ENCODE results near the gene PAPLN.
"Not testable (repeated sequence)": the region's sequence is repeated elsewhere in the genome, so short reads cannot be mapped to it uniquely, and the experiment has no call there.

Gene PAPLN, protein sequence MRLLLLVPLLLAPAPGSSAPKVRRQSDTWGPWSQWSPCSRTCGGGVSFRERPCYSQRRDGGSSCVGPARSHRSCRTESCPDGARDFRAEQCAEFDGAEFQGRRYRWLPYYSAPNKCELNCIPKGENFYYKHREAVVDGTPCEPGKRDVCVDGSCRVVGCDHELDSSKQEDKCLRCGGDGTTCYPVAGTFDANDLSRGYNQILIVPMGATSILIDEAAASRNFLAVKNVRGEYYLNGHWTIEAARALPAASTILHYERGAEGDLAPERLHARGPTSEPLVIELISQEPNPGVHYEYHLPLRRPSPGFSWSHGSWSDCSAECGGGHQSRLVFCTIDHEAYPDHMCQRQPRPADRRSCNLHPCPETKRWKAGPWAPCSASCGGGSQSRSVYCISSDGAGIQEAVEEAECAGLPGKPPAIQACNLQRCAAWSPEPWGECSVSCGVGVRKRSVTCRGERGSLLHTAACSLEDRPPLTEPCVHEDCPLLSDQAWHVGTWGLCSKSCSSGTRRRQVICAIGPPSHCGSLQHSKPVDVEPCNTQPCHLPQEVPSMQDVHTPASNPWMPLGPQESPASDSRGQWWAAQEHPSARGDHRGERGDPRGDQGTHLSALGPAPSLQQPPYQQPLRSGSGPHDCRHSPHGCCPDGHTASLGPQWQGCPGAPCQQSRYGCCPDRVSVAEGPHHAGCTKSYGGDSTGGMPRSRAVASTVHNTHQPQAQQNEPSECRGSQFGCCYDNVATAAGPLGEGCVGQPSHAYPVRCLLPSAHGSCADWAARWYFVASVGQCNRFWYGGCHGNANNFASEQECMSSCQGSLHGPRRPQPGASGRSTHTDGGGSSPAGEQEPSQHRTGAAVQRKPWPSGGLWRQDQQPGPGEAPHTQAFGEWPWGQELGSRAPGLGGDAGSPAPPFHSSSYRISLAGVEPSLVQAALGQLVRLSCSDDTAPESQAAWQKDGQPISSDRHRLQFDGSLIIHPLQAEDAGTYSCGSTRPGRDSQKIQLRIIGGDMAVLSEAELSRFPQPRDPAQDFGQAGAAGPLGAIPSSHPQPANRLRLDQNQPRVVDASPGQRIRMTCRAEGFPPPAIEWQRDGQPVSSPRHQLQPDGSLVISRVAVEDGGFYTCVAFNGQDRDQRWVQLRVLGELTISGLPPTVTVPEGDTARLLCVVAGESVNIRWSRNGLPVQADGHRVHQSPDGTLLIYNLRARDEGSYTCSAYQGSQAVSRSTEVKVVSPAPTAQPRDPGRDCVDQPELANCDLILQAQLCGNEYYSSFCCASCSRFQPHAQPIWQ
- total RNA-seq: 1.3 to 1.4 reads per million in 2 donors

DNA sequence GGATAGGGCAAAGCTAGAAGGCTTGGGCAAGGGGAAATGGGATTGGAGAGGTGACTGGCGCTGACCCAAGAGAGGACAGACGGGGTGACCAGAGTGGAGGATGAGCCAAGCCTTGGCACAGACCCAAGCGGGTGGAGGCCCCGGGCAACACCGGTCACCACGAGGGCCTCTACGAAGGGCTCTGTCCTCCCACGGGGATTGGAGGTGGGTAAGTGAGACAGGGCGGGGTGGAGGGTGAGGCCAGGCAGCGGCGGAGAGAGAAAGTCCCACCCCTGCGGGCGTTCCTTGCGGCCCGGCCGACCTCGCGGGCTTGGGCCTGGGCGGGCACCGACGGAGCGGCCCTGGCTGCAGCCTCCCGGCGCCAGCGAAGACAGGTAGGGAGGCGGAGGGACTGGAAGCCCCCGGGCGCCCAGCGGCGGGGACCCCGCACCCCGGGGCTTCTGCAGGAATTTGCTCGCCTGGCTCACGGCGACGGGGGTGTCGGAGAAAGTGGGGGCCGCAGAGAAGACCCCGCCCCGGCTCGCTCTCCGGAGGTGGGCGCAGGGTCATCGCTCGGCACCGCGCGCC, at the start of gene PAPLN:
TSS of gene PAPLN (plus strand) at position 288 of the 567 bp plus-strand sequence. CDS start 2,273 bp downstream, outside the sequence.
- no peak for DNase-seq

DNA sequence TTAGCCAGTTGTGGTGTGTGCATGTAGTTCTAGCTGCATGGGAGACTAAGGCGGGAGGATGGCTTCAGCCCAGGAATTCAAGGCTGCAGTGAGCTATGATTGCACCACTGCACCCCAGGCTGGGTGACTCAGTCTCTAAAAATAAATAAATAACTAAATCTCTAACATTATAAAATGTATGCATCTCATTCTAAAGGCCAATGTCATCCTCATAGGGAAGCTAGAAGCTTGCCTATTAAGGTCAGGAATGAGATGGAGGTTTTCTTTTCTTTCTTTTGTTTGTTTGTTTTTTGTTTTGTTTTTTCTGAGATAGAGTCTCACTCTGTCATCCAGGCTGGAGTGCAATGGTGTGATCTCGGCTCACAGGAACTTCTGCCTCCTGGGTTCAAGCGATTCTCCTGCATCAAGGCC, 48.8 kb upstream of the PAPLN start:
- DNase-seq: no peak

DNA sequence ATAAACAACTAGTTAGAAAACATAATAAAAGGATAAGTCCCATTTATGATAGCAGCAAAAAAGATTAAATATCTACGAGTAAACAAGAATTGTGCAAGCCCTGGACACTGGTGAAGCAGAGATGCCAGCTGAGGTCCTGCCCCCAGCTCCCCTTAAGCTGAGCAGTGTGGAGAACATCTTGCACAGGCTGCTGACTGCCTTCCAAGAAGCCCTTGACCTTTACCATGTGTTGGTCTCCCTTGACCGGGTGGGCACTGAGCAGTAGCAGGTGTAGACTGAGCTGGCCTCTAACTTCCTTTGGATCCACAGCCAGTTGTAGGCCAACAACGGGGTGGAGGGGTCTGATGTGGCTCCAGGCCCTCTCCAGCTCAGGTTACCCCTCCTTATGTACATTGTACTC, 47.7 kb upstream of the PAPLN start:
- no peak for DNase-seq

DNA sequence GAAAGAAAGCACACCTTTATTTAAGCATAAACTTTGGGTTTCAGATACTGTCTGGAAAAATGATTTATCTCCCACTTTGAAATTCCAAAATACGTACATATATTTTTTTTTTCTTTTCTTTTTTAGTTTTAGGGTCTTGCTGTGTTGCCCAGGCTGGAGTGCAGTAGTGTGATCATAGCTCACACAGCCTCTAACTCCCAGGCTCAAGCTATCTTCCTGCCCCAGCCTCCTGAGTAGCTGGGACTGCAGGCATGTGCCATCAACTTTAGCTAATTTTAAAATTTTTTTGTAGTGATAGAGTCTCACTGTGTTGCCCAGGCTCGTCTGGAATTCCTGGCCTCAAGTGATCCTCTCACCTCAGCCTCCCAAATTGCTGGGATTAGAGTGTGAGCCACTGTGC, 45.9 kb upstream of the PAPLN start:
- DNase-seq: no peak

DNA sequence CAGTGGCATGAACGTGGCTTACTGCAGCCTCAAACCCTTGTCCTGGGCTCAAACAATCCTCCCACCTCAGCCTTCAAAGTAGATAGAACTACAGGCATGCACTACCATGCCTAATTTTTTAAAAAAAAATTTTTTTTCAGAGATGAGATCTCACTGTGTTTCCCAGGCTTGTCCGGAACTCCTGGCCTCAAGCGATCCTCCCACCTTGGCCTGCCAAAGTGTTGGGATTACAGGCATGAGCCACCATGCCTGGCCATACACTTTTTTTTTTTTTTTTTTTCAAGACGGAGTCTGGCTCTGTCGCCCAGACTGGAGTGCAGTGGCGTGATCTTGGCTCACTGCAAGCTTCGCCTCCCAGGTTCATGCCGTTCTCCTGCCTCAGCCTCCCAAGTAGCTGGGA, 43.0 kb upstream of the PAPLN start:
- not testable (repeated sequence) for DNase-seq

DNA sequence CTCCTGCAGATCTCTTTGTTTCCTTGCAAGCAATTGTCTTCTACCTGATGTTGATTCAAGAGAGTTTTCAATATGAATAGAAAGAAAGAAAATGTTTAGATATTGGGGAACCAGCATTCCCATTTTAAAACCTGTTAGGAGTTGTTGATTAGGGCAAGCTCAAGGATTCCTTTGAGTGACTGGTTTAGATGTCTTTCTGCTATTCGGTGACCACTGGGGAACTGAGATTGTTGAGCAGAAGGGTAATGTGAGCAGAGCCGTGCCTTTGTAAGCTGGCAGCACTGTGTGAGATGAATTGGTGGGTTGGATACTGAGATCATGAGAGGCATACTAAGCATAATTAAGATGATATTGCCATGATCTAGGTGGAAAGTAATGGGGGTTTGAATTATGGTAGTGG, 39.1 kb upstream of the PAPLN start:
- DNase-seq: no peak

DNA sequence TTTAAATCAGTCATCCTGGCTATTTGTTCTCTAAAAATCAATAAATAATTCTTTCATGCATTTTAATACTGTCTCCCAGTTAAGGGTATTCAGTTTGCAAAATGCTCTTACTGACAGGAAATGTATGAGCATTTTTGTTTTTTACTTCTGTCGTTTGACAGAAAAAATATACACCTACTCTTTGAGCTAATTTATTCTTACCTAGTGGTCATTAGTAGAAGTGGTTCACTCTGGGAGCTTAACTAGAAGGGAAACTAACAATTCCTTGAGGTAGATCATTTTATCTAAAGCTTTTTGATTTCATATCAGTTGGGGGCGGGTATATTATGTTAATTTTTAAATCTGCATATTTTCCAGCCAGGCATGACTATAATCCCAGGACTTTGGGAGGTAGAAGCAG, 33.8 kb upstream of the PAPLN start:
- DNase-seq: no peak

DNA sequence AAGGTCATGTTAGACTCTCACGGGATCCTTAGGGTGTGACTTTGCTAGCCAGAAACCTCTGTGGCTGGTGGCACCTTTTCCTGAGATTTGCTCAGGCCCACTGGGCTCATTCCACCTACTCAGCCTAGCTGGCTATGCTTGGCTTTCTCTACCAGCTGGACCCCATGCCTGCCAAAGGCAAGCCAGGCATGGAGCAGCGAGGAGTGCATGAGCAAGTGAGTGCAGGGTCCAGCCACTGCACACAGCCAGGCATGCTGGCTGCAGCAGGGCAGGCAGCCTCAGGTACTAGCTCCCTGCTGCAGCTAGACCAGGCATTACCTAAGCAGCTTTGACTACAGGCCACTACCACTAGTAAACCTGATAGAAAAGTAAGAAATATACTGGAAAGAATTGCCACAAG, 29.7 kb upstream of the PAPLN start:
- DNase-seq: no peak

DNA sequence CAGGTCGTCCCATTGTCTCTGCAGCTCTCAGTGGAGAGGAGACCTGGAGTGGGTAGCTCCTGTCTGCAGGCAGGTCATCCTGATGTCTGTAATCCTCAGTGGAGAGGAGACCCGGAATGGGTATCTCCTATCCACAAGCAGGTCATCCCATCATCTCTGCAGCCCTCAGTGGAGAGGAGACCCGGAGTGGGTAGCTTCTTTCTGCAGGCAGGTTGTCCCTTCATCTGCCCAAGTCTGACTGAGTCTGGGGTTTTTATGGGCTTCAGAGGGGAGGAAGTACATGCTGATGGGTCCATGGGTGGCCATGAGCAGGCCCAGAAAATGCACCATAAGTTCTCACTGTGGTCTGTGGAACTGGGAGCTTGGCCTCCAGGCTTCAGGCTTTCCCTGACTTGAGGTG, 28.9 kb upstream of the PAPLN start:
- DNase-seq: no peak

DNA sequence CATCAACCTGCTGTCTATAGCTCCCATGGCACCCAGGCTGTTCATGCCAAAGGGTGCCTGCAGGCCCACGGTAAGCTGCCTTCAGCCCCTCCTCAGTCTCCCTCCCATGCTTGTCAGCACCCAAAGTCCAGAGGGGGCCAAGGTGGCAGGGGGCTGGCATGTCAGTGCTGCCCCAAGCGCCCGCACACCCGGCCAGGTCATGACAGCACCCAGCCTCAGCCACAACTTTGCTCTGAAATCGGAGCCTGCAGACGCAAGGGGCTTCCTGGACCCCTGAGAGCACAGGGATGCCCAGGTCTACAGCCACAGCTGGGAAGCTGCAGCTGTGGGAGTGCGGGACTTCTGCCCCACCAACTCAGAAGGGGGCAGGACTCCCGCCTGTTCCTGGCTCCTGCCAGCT, 28.5 kb upstream of the PAPLN start:
- DNase-seq: no peak

DNA sequence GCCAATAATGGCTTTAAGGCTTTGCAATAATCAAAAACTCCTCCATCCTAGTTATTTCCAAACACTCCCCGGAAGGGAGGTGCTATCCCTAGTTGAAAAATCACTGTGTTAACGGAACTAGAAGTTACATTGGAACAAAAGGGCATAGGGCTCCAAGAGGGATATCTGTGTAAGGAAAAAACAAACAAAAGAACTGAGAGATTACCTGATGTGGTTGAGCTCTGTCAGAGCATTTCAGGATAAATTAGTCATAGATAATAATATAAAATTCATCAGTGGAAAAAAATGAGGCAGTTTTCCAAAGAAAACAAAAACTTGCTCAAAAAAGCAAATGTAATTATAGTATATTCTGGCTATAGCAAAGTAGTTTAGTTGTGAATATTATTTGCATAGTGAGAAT, 27.4 kb upstream of the PAPLN start:
- no peak for DNase-seq

DNA sequence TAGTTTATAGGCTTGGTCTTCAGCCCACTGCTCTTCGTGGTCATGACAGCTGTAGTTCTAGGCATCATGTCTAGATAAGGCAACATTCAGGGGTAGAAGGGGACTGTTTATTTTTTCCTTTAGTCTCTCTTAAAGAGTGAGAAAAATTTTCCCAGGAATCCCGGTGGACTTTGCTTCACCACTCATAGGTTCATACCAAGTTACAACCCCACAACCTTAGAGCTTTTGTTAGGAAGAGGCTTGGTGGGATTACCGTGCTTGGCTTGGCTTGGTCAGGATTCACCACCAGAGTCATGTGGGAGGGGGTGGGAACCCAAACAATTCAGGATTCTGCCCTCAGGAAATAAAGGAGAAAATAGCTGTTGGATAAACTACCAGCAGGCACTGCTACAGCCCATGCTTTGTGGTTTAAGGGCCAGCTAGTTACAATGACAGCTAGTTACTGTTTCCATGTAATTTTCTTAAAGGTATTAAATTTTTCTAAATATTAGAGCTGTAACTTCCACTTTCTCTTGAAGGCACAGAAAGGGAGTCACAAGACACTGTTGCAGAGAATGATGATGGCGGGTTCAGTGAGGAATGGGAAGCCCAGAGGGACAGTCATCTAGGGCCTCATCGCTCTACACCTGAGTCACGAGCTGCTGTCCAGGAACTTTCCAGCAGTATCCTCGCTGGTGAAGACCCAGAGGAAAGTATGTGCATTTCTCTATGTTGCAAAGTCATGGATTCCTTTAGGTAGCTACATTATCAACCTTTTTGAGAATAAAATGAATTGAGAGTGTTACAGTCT, 25.9 kb upstream of the PAPLN start:
- DNase-seq: no peak

DNA sequence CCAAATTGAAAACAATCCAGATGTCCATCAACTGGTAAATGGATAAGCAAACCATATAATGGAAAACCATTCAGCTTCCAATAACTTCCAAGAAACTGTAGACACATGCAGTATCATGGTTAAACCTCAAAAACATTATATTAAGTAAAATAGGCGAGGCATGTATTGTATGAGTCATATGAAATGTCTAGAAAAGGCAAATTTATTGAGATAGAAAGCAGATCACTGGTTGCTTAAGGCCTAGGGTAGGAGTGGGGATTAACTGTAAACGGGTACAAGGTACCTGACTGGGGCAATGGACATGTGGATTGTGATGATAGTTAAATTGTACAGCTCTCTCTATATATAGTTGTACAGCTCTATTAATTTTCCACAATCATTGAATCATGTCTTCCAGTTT, 21.3 kb upstream of the PAPLN start:
- no peak for DNase-seq

DNA sequence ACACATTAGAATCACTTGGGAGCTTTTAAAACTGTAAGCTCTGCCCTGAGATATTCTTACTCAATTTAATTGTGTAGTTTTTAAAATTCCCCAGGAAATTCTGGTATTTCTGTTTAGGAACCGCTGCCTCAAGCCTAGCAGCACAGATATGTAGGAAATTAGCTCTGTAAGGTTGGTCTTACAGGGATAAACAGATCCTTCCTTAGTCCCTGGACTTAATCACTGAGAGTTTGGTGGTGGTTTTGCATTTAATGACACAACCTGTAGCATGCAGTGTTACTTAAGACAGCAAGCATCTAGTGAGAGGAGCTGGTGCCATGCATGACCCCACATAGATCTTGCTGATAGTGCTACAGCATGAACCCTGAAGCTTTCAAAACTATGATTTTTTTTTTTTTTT, 19.9 kb upstream of the PAPLN start:
- DNase-seq: no peak

DNA sequence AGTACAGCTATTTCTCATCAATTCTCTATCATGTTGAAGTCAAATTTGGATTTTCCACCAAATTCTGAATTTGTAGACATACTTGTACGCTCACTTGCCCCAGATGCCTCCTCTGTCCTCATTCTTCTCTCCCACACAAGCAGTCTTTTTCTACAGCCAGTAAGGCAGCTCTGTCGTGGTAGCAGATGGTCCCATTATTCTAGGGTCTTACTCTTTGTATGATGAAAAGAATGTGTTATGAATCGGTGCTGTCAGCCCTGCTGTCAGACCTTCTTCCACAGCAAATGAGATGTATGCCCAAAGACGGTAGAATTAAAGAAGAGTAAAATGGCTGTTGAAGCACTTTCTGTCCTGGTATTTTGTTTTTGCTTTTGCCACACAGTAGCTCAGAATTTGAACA, 17.2 kb upstream of the PAPLN start:
- DNase-seq: no peak

DNA sequence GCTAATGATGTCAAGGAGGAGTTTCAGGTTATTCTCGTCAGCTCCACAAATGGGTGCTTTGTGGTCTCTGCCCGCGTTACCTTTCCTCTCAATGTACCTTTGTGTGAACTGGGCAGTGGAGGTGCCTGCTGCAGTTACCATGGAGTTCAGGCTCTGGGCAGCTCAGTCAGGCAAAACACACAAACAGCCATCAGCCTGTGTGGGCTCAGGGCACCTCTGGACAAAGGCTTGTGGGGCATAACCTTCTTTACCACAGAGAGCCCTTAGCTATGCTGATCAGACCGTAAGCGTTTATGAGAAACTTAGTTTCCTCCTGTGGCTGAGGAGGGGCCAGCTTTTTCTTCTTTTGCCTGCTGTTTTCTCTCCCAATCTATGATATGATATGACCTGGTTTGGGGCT, 16.7 kb upstream of the PAPLN start:
- DNase-seq: no peak

DNA sequence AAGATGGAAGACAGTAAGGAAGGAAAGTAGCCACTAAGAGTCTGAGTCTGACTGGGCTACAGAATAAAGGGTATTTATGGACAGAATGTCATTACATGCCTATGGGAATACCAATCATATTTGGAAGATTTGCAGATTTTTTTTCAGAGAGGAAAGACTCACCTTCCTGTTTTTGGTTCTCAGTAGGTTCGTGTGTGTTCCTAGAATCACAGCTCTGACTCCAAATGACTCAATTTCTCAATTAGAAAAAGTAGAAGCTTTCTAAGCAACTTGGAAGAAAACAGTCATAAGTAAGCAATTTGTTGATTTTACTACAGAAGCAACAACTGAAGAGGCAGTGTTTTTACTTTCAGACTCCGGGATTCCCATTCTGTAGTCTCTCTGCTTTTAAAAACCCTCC, 15.4 kb upstream of the PAPLN start:
- no peak for DNase-seq

DNA sequence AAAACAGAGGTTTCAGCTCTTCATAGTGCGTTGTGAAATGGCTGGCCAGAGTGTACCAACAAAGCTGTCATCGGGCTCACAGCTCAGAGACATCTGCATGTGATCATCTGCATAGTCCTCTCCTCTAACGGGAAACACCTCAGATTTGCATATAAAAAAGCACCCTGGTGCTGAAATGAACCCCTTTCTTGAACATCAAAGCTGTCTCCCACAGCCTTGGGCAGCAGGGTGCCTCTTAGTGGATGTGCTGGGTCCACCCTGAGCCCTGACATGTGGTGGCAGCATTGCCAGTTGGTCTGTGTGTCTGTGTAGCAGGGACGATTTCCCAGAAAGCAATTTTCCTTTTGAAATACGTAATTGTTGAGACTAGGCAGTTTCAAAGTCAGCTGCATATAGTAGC, 14.3 kb upstream of the PAPLN start:
- DNase-seq: no peak

DNA sequence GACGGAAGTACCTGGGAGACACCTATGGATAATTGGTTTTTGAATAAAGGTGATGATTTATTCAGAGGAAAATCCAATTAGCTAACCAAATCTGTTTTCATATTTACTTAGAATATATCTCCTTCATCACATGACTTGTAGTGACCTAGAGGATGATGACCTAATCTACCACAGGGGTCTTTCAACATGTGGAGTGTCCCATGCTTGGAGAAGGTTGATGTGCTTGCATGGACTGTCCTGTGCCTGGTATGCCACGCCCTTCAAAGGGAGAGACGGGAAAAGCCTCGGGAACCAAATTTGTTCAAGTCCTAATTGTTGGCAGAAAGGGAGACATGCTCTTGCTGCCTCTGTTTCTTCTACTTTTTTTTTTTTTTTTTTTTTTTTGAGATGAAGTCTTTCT, 11.8 kb upstream of the PAPLN start:
- no peak for DNase-seq

DNA sequence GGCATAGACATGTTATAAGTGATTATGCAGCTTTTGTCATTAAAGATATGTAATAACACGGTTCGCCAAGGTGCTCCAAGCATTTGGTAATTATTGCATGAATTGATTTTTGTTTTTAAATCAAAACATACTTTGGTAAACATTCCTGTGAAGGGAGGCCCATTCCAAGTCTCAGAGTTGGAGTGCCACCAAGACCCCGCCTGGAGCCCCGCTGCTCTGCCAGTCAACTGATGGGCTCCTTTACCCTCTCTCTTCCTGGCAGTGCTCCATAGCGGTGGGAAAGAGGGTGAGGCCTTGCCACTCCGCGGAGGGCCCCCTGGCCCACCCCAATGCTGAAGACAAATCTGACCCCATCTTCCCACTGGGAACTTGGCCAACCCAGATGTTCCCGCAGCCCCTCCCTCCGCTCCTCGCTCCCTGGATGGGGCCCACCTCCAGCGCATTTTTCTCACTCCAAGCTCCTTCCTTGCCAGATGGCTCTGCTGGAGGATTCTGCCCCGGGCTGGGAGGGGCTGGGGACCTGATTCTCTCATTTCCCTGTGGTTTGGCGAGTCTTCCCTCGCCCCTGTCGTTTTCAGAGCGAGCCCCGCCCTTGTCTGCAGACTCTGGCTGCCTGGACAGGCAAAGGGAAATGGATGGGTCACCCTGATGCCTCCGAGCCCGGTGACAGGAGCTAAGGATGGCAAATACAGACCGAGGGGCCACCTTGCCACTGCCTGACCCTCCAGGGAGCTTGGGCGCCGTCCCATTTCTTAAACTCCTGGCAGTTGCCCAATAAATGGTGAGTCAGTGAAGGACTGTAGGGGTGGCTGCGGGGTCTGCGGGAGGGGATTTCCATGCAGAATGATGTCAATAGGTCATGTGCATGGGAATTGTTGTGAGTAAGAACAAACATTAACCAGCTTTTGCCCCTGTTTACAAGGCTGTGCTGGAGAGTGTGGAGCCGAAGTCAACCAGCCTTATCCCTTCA, 9.2 kb upstream of the PAPLN start:
- DNase-seq: no peak

DNA sequence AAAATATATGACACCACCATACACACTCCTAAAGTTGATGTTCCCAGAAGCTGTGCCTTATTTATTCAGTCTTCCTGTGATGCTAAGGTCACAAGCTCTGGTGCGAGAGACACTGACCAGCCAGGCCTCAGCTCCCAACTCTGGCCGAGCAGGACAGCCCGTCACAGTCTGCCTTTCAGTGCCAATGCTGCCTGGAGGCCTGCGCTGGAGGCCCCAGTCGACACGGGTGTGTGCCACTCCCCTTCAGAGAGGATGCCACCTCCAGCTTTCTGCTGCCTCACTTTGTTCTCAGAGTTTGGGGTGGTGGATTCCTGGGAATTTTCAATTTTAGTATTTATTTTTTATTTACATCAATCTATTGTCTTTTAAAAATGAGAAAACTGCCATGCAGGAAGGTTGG, 7.3 kb upstream of the PAPLN start:
- DNase-seq: no peak
